Osteoblast (primary cell): ENCODE results near the gene NHSL2. TPM values are rescaled to one million over a fixed set of nuclear protein-coding genes. Genes with fewer than 3 reads are reported as not detected.

Source experiments
- DNase-seq: peaks from one replicate; pipeline ENCODE4 v3.0.0; 2011; ENCODE audit warnings: low spot score, mixed read lengths; ENCODE audit not compliant: insufficient read length; ENCODE audit errors: missing footprints
- H2AFZ ChIP-seq: 2 replicates; pipeline ENCODE4 v1.6.0; 2011; ENCODE audit warnings: mild to moderate bottlenecking, low read length
- H3K27ac ChIP-seq: 2 replicates; pipeline ENCODE4 v1.5.1; 2011; ENCODE audit warnings: mild to moderate bottlenecking, low read depth, low read length, moderate library complexity
- H3K27me3 ChIP-seq: 2 replicates; pipeline ENCODE4 v1.6.0; 2012; ENCODE audit warnings: mild to moderate bottlenecking, control low read depth, inconsistent platforms, low read length, moderate library complexity; ENCODE audit not compliant: insufficient read depth
- H3K36me3 ChIP-seq: 2 replicates; pipeline ENCODE4 v1.5.1; 2011; ENCODE audit warnings: mild to moderate bottlenecking, low read length, control low read depth, moderate library complexity; ENCODE audit not compliant: insufficient read depth
- H3K4me1 ChIP-seq: 2 replicates; pipeline ENCODE4 v1.5.1; 2011; ENCODE audit warnings: mild to moderate bottlenecking, low read length, control low read depth, moderate library complexity; ENCODE audit not compliant: insufficient read depth
- H3K4me2 ChIP-seq: 2 replicates; pipeline ENCODE4 v1.6.0; 2011; ENCODE audit warnings: mild to moderate bottlenecking, low read length; ENCODE audit not compliant: insufficient read depth
- H3K4me3 ChIP-seq: fragments of 200-600 bp; sonication (generic); 3 replicates; pipeline ENCODE4 v1.5.1; 2012; ENCODE audit warnings: mild to moderate bottlenecking, low read length, inconsistent platforms; ENCODE audit not compliant: insufficient read depth
- H3K79me2 ChIP-seq: 2 replicates; pipeline ENCODE4 v1.6.0; 2012; ENCODE audit warnings: mild to moderate bottlenecking, low read length, control low read depth, inconsistent platforms; ENCODE audit not compliant: insufficient read depth
- H3K9me3 ChIP-seq: 2 replicates; pipeline ENCODE4 v1.5.1; 2011; ENCODE audit warnings: low read depth, low read length, control low read depth
- H4K20me1 ChIP-seq: 2 replicates; pipeline ENCODE4 v1.6.0; 2012; ENCODE audit warnings: mild to moderate bottlenecking, low read length, control low read depth; ENCODE audit not compliant: insufficient read depth
- CTCF ChIP-seq: IDR thresholded peaks from 2 replicates; pipeline ENCODE4 v1.5.1; 2011; ENCODE audit warnings: mild to moderate bottlenecking, low read depth, low read length, moderate library complexity; ENCODE audit errors: extremely low read depth
- total RNA-seq: library from RNA; depleted of rRNA; stranded (reverse); fragments of >200 nt; gene quantifications from 2 replicates; pipeline ENCODE4 v1.2.3, GENCODE V29; 2012

Gene NHSL2
- total RNA-seq, 1 donor, result 1.1 TPM

GRCh38 chrX:72016881-72017783, 106.5 kb downstream of the NHSL2 start:
- Histone ChIP-seq H2AFZ (no peak overlapping the region), H3K27me3 (peaks cover 40% of the 10 kb centered on the region), H3K4me1 (peaks cover 11% of the 10 kb centered on the region), H3K27ac (no peak overlapping the region), H3K79me2 (no peaks in the 10 kb centered on the region), H3K4me2 (no peak overlapping the region), H4K20me1 (no peaks in the 10 kb centered on the region), H3K4me3 (no peak overlapping the region), H3K9me3 (no peaks in the 10 kb centered on the region), H3K36me3 (no peaks in the 10 kb centered on the region)
- no peak for TF ChIP-seq CTCF
- no peak for DNase-seq

GRCh38 chrX:72018277-72019112, 107.8 kb downstream of the NHSL2 start:
- no peaks in the 10 kb centered on the region for H3K79me2 ChIP-seq
- peaks cover 11% of the 10 kb centered on the region for H3K4me1 ChIP-seq
- H4K20me1 ChIP-seq, result no peaks in the 10 kb centered on the region
- H3K27me3 ChIP-seq, result peaks cover 26% of the 10 kb centered on the region
- peak overlapping the region; percentile 62 for H3K4me2 ChIP-seq
- H2AFZ ChIP-seq, result peak overlapping the region; percentile 36
- H3K4me3 ChIP-seq, result peak overlapping the region; percentile 16
- no peak overlapping the region for H3K27ac ChIP-seq
- H3K9me3 ChIP-seq, result no peaks in the 10 kb centered on the region
- no peaks in the 10 kb centered on the region for H3K36me3 ChIP-seq
- peak; percentile 47 for TF ChIP-seq CTCF
- peak; percentile 94 for DNase-seq

- no peaks in the 10 kb centered on the region for H3K9me3 ChIP-seq
- H3K27ac ChIP-seq, result no peak overlapping the region
- no peak overlapping the region for H3K4me3 ChIP-seq
- no peak for TF ChIP-seq CTCF
- H3K27me3 ChIP-seq, result peaks cover 28% of the 10 kb centered on the region
- H2AFZ ChIP-seq, result no peak overlapping the region
- no peak for DNase-seq
- no peaks in the 10 kb centered on the region for H3K79me2 ChIP-seq
- H4K20me1 ChIP-seq, result no peaks in the 10 kb centered on the region
- no peaks in the 10 kb centered on the region for H3K36me3 ChIP-seq
- H3K4me2 ChIP-seq, result no peak overlapping the region
- H3K4me1 ChIP-seq, result peaks cover 11% of the 10 kb centered on the region
These were observed 108.8 kb downstream of the NHSL2 start for GRCh38 chrX:72019487-72019886.

- Histone ChIP-seq H3K27me3 (peaks cover 22% of the 10 kb centered on the region), H2AFZ (no peak overlapping the region), H3K4me3 (no peak overlapping the region), H3K9me3 (no peaks in the 10 kb centered on the region), H3K4me1 (peaks cover 11% of the 10 kb centered on the region), H4K20me1 (no peaks in the 10 kb centered on the region), H3K4me2 (no peak overlapping the region), H3K79me2 (no peaks in the 10 kb centered on the region), H3K27ac (no peak overlapping the region), H3K36me3 (no peaks in the 10 kb centered on the region)
- DNase-seq, result no peak
- TF ChIP-seq CTCF, result no peak
These were observed 109.6 kb downstream of the NHSL2 start for GRCh38 chrX:72020204-72020603.
